Thyroid gland (tissue), 4 donors: ENCODE data around the gene DIP2A. TPM values are rescaled to one million over a fixed set of nuclear protein-coding genes. Genes with fewer than 3 reads are reported as not detected.
"Not testable (repeated sequence)": the region's sequence is repeated elsewhere in the genome, so short reads cannot be mapped to it uniquely, and the experiment has no call there.

ENCODE experiments used
- DNase-seq, 2 donors: peaks; one replicate each; pipeline ENCODE4 v3.0.0-alpha.2; 2019
- H3K27ac ChIP-seq, 3 donors: fragments of 200-600 bp; sonication (generic); 1 replicate in 2 of 3; 2 replicates in 1 of 3; pipeline ENCODE4 v1.5.1; 2016 to 2019; ENCODE audit warnings: mild to moderate bottlenecking in 1 of 3, moderate library complexity in 1 of 3
- H3K27me3 ChIP-seq: fragments of 200-600 bp; sonication (generic); one replicate; pipeline ENCODE4 v1.5.1; 2019
- H3K36me3 ChIP-seq, 2 donors: fragments of 200-600 bp; sonication (generic); one replicate each; pipeline ENCODE4 v1.5.1; 2016 to 2019
- H3K4me1 ChIP-seq, 2 donors: fragments of 200-600 bp; sonication (generic); one replicate each; pipeline ENCODE4 v1.5.1; 2017 to 2019
- H3K4me3 ChIP-seq, 3 donors: fragments of 200-600 bp; sonication (generic); replicated peaks in 1 of 3; 1 replicate in 2 of 3; 2 replicates in 1 of 3; pipeline ENCODE4 v1.5.1; 2016; ENCODE audit warnings: mild to moderate bottlenecking in 1 of 3
- H3K9me3 ChIP-seq: fragments of 200-600 bp; sonication (generic); one replicate; pipeline ENCODE4 v1.5.1; 2017
- CTCF ChIP-seq, 6 experiments: fragments of 200-600 bp in 3 of 6; fragments of 450-650 bp in 3 of 6; sonication (generic) in 3 of 6; IDR thresholded peaks; one replicate each; pipeline ENCODE4 v1.5.1; 2016 to 2019; ENCODE audit warnings: antibody characterized with exemption in 6 of 6, mild to moderate bottlenecking in 2 of 6, inconsistent platforms in 1 of 6, moderate library complexity in 1 of 6
- POLR2A ChIP-seq, 2 donors: fragments of 450-650 bp; IDR thresholded peaks; one replicate each; pipeline ENCODE4 v1.6.1; 2017; ENCODE audit warnings: antibody characterized with exemption in 2 of 2, mild to moderate bottlenecking in 2 of 2, moderate library complexity in 1 of 2
- WGBS, 2 donors: methylation state at CpG; one replicate each; pipeline ENCODE4 v1.1.5; 2017; 5-methylcytosine and 5-hydroxymethylcytosine counted together
- intact Hi-C: fragments of 100-400 bp; cut with DNase I; formaldehyde crosslinking; loops from one replicate; pipeline ENCODE4 v1.15.1; 2023
- total RNA-seq, 4 donors: library from RNA; depleted of rRNA; stranded (reverse); fragments of >200 nt; gene quantifications; one replicate each; pipeline ENCODE4 v1.2.3, GENCODE V29; 2016

DIP2A gene
- total RNA-seq, 4 donors from 2014 or later = 35.1 to 56.3 (median 42.9) TPM

- 95 to 100% methylated on average over 5 of the region's 5 CpGs for WGBS, 2 donors
Observed at GRCh38 chr21:46448108-46448507, 10.6 kb upstream of the DIP2A start.

GRCh38 chr21:46448855-46449254, 9.8 kb upstream of the DIP2A start:
- H3K27me3 ChIP-seq, DNase-seq, H3K27ac ChIP-seq, H3K4me1 ChIP-seq, H3K9me3 ChIP-seq, H3K4me3 ChIP-seq, intact Hi-C loops, H3K36me3 ChIP-seq: not testable (repeated sequence)
- WGBS, 2 donors = 95 to 96% methylated on average over 6 of the region's 6 CpGs

More at GRCh38 chr21:46448108-46448507, 10.6 kb upstream of the DIP2A start:
- no peaks in the 10 kb centered on the region for H3K27me3 ChIP-seq
- no peaks in the 10 kb centered on the region for H3K9me3 ChIP-seq
- no peak overlapping the region for H3K27ac ChIP-seq
- H3K4me1 ChIP-seq = no peaks in the 10 kb centered on the region
- no peak for TF ChIP-seq POLR2A (IDR thresholded peaks at IDR 0.05)
- TF ChIP-seq CTCF (IDR thresholded peaks at IDR 0.05) = no peak
- no peak for DNase-seq
- intact Hi-C loops = no loop called here
- no peak overlapping the region for H3K4me3 ChIP-seq
- no peaks in the 10 kb centered on the region for H3K36me3 ChIP-seq

- DNase-seq = no peak
- H3K27ac ChIP-seq = no peak overlapping the region
- 99 to 100% methylated on average over 5 of the region's 5 CpGs for WGBS, 2 donors
- peaks cover 11 to 16% of the 10 kb centered on the region in 2 donors for H3K4me1 ChIP-seq
- intact Hi-C loops = no loop called here
- no peaks in the 10 kb centered on the region for H3K36me3 ChIP-seq
- H3K9me3 ChIP-seq = no peaks in the 10 kb centered on the region
- no peaks in the 10 kb centered on the region for H3K27me3 ChIP-seq
- H3K4me3 ChIP-seq = no peak overlapping the region
- no peak for TF ChIP-seq POLR2A (IDR thresholded peaks at IDR 0.05)
- TF ChIP-seq CTCF (IDR thresholded peaks at IDR 0.05) = no peak
Observed at GRCh38 chr21:46452710-46453109, 6.0 kb upstream of the DIP2A start.

GRCh38 chr21:46454142-46454541, 4.5 kb upstream of the DIP2A start:
- Histone ChIP-seq H3K27me3 (no peaks in the 10 kb centered on the region), H3K4me3 (no peak overlapping the region), H3K36me3 (no peaks in the 10 kb centered on the region), H3K9me3 (no peaks in the 10 kb centered on the region), H3K4me1 (peaks cover 11 to 17% of the 10 kb centered on the region in 2 donors), H3K27ac (no peak overlapping the region)
- 50 to 60% methylated on average over 3 of the region's 3 CpGs for WGBS, 2 donors
- DNase-seq = no peak
- no peak for TF ChIP-seq POLR2A (IDR thresholded peaks at IDR 0.05)
- TF ChIP-seq CTCF (IDR thresholded peaks at IDR 0.05) = no peak
- intact Hi-C loops = no loop called here

GRCh38 chr21:46454634-46455390, 3.9 kb upstream of the DIP2A start:
- TF ChIP-seq POLR2A (IDR thresholded peaks at IDR 0.05) (no peak), CTCF (IDR thresholded peaks at IDR 0.05) (no peak)
- no peak overlapping the region for H3K4me3 ChIP-seq

More at GRCh38 chr21:46454634-46455390, 3.9 kb upstream of the DIP2A start:
- Histone ChIP-seq H3K27me3 (no peaks in the 10 kb centered on the region), H3K4me1 (peaks cover 11 to 17% of the 10 kb centered on the region in 2 donors), H3K36me3 (no peaks in the 10 kb centered on the region), H3K27ac (no peak overlapping the region), H3K9me3 (no peaks in the 10 kb centered on the region)
- no peak for DNase-seq
- intact Hi-C loops = no loop called here
- 77 to 78% methylated on average over 4 of the region's 4 CpGs for WGBS, 2 donors
